Breast epithelium (tissue), 3 donors: Measurements from ENCODE around the gene DCK.

Experiments used
- CTCF ChIP-seq, 3 donors: fragments of 450-650 bp; IDR thresholded peaks; one replicate each; pipeline ENCODE4 v1.5.1; 2016 to 2017; ENCODE audit warnings: antibody characterized with exemption in 3 of 3, mild to moderate bottlenecking in 3 of 3, moderate library complexity in 3 of 3
- POLR2AphosphoS5 ChIP-seq, 3 donors: sonication (generic); formaldehyde crosslinking; IDR thresholded peaks; one replicate each; pipeline ENCODE4 v1.6.1; 2017; ENCODE audit warnings: antibody characterized with exemption in 3 of 3

GRCh38 chr4:71052034-71052433 lies 58.6 kb downstream of the DCK start:
- TF ChIP-seq CTCF (IDR thresholded peaks at IDR 0.05): no peak
- TF ChIP-seq POLR2AphosphoS5 (IDR thresholded peaks at IDR 0.05): no peak
